Keratinocyte (primary cell): ENCODE results near the gene PDIA6. TPM values are rescaled to one million over a fixed set of nuclear protein-coding genes. Genes with fewer than 3 reads are reported as not detected.
A peak's percentile ranks its signal among the peaks of the same experiment; 100 is the strongest.

Experiments used
- DNase-seq: peaks from one replicate; pipeline ENCODE4 v3.0.0-alpha.2; 2011; ENCODE audit warnings: low read depth, missing footprints, low spot score
- FAIRE-seq: peaks from 2 replicates; lab custom pipeline; 2011; peaks lifted over from hg19 to GRCh38; lab: Jason Lieb, UNC
- H2AFZ ChIP-seq: 2 replicates; pipeline ENCODE4 v1.6.0; 2012; ENCODE audit warnings: low read length, control low read depth, inconsistent platforms; ENCODE audit not compliant: control insufficient read depth
- H3K27ac ChIP-seq: 2 replicates; pipeline ENCODE4 v1.5.1; 2011; ENCODE audit warnings: low read length; ENCODE audit not compliant: control insufficient read depth, insufficient read depth
- H3K27me3 ChIP-seq: 3 replicates; pipeline ENCODE4 v1.6.0; 2011; ENCODE audit warnings: low read length; ENCODE audit not compliant: control insufficient read depth, insufficient read depth; ENCODE audit errors: extremely low read depth
- H3K36me3 ChIP-seq, 2 experiments: 2 replicates in 1 of 2; 3 replicates in 1 of 2; pipeline ENCODE4 v1.5.1; 2011; ENCODE audit warnings: low read length in 2 of 2, mild to moderate bottlenecking in 1 of 2; ENCODE audit not compliant: control insufficient read depth in 2 of 2, insufficient read depth in 2 of 2; ENCODE audit errors: extremely low read depth in 1 of 2
- H3K4me1 ChIP-seq: 3 replicates; pipeline ENCODE4 v1.5.1; 2011; ENCODE audit warnings: low read length; ENCODE audit not compliant: control insufficient read depth, insufficient read depth; ENCODE audit errors: extremely low read depth
- H3K4me2 ChIP-seq: 3 replicates; pipeline ENCODE4 v1.6.0; 2011; ENCODE audit warnings: low read depth, low read length; ENCODE audit not compliant: control insufficient read depth, insufficient read depth; ENCODE audit errors: extremely low read depth
- H3K4me3 ChIP-seq, 3 experiments: fragments of 200-600 bp in 1 of 3; sonication (generic) in 1 of 3; 2 replicates in 2 of 3; 3 replicates in 1 of 3; pipeline ENCODE4 v1.5.1; 2011 to 2016; ENCODE audit warnings: low read length in 3 of 3, mild to moderate bottlenecking in 3 of 3, control low read depth in 2 of 3, inconsistent platforms in 1 of 3, low read depth in 1 of 3, mixed read lengths in 1 of 3, mixed run types in 1 of 3, moderate library complexity in 1 of 3; ENCODE audit not compliant: control insufficient read depth in 2 of 3, insufficient read depth in 2 of 3; ENCODE audit errors: extremely low read depth in 1 of 3
- H3K79me2 ChIP-seq: 2 replicates; pipeline ENCODE4 v1.6.0; 2012; ENCODE audit warnings: low read length; ENCODE audit not compliant: control insufficient read depth, insufficient read depth
- H3K9ac ChIP-seq: 3 replicates; pipeline ENCODE4 v1.6.0; 2011; ENCODE audit warnings: low read length; ENCODE audit not compliant: control insufficient read depth, insufficient read depth; ENCODE audit errors: extremely low read depth
- H3K9me1 ChIP-seq: 3 replicates; pipeline ENCODE4 v1.6.0; 2011; ENCODE audit warnings: low read length; ENCODE audit not compliant: control insufficient read depth, insufficient read depth; ENCODE audit errors: extremely low read depth
- H3K9me3 ChIP-seq: 2 replicates; pipeline ENCODE4 v1.5.1; 2012; ENCODE audit warnings: low read depth, low read length; ENCODE audit not compliant: control insufficient read depth
- H4K20me1 ChIP-seq: 3 replicates; pipeline ENCODE4 v1.6.0; 2011; ENCODE audit warnings: low read length; ENCODE audit not compliant: control insufficient read depth, insufficient read depth; ENCODE audit errors: extremely low read depth
- EZH2 ChIP-seq: IDR thresholded peaks from one replicate; pipeline ENCODE4 v1.6.1; 2012; ENCODE audit warnings: inconsistent platforms, mild to moderate bottlenecking, low read length, moderate library complexity
- dilution Hi-C: fragments of 300-500 bp; cut with MboI; formaldehyde crosslinking; loops from one replicate; pipeline ENCODE4 v1.7.0; 2020; ENCODE audit warnings: low sequenced_read_pairs; ENCODE audit not compliant: extremely low pct_ligation_motif_present
- polyA minus RNA-seq, 3 experiments: library from RNA; depleted of rRNA, polyadenylated mRNA; stranded (reverse); fragments of >200 nt; gene quantifications; 1 replicate in 1 of 3; 2 replicates in 1 of 3; 3 replicates in 1 of 3; pipeline ENCODE4 v1.2.3, GENCODE V29; 2011
- polyA plus RNA-seq, 5 experiments: library from polyadenylated mRNA; depleted of rRNA in 3 of 5; stranded (reverse) in 3 of 5; stranded (forward) in 1 of 5; unstranded in 1 of 5; fragments of >200 nt; gene quantifications; 1 replicate in 1 of 5; 2 replicates in 3 of 5; 3 replicates in 1 of 5; pipeline versions ENCODE4 v1.2.1 to v1.2.3, GENCODE V29; 2011 to 2012; ENCODE audit warnings: missing spikeins in 2 of 5, low read depth in 1 of 5, low replicate concordance in 1 of 5
- TF ChIP-seq, protein P1 (sequence below), 3 experiments: IDR thresholded peaks in 1 of 3; conservative IDR thresholded peaks in 1 of 3; optimal IDR thresholded peaks in 1 of 3; 2 replicates in 2 of 3; 3 replicates in 1 of 3; pipeline versions ENCODE3 to v1.5.1; 2011; ENCODE audit warnings: low read length in 3 of 3, mild to moderate bottlenecking in 3 of 3, moderate library complexity in 2 of 3, control low read depth in 1 of 3, inconsistent platforms in 1 of 3; ENCODE audit not compliant: insufficient read depth in 2 of 3; ENCODE audit errors: extremely low read depth in 1 of 3

The PDIA6 gene
- polyA plus RNA-seq: 173 to 351 TPM (median 310 TPM) in 3 replicates
- polyA plus RNA-seq (2011; ENCODE audit: low read depth): 222 TPM
- polyA plus RNA-seq (2011; cell fraction: cytosol; rRNA removed): 143 and 153 TPM in 2 replicates
- polyA plus RNA-seq (2011; cell fraction: nucleus; rRNA removed): 261 and 373 TPM in 2 replicates
- polyA plus RNA-seq (2012; ENCODE audit: low replicate concordance): 129 and 307 TPM in 2 replicates
- polyA minus RNA-seq: 69.8 to 177 TPM (median 92.2 TPM) in 3 replicates
- 101 TPM for polyA minus RNA-seq (2011; cell fraction: cytosol; rRNA and poly(A)+ RNA removed)
- 117 and 185 TPM in 2 replicates for polyA minus RNA-seq (2011; cell fraction: nucleus; rRNA and poly(A)+ RNA removed)

DNA sequence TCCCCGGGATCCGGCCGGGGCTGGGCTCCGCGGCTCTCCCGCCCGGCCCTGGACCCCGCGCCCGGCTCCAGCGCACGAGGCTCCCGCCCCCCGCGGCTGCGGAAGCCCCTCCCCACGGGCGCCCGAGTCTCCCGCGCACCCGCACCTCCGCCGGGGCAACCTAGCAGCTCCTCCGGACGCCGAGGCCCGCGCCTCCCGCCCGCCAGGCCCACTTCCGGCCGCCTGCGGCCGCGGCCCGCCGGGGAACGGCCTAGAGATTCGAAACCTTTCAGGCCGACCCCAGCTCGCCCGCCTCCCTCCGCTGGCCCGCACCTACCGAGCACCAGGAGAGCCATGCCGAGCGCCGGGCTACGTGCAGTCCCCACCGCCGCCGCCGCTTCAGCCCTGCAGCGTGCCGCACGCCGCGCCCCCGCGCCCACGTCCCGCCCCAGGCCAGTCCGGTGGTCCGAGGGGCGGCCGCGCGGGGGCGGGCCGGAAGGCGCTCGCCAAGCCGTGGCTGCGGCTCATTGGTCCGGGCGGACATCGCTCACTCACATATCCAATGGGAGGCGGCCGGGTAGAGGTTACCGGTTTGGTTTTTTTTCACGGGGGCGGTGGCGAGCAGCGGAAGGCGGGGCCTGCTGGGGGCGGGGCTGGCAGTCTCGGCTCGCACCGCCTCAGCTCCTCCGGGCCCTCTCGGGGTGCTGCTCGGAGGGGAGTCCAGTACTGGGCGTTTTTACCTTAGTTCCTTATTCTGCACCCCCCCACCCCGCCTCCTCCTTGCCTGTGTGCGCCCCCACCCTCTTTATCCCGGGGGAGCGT, at the start of gene PDIA6:
PDIA6 (minus strand) TSS at position 424 of the 801 bp plus-strand sequence; CDS start at position 335, 89 bp downstream.
- Histone ChIP-seq H3K9me1 (no peaks in the 10 kb centered on the region), H4K20me1 (peaks cover 12% of the 10 kb centered on the region), H3K4me1 (peaks cover 17% of the 10 kb centered on the region), H2AFZ (peak within 1 kb of the TSS; percentile 79), H3K4me2 (peak within 1 kb of the TSS; percentile 95), H3K27ac (peak within 1 kb of the TSS; percentile 74), H3K9me3 (no peaks in the 10 kb centered on the region), H3K36me3 (peaks cover 0 to 18% of the 10 kb centered on the region in 2 experiments), H3K27me3 (peaks cover 8% of the 10 kb centered on the region), H3K79me2 (peaks cover 50% of the 10 kb centered on the region), H3K4me3 (peak within 1 kb of the TSS; percentile 65 to 88 (median 80)), H3K9ac (peak within 1 kb of the TSS; percentile 94)
- FAIRE-seq: no peak
- TF ChIP-seq, protein P1, sequence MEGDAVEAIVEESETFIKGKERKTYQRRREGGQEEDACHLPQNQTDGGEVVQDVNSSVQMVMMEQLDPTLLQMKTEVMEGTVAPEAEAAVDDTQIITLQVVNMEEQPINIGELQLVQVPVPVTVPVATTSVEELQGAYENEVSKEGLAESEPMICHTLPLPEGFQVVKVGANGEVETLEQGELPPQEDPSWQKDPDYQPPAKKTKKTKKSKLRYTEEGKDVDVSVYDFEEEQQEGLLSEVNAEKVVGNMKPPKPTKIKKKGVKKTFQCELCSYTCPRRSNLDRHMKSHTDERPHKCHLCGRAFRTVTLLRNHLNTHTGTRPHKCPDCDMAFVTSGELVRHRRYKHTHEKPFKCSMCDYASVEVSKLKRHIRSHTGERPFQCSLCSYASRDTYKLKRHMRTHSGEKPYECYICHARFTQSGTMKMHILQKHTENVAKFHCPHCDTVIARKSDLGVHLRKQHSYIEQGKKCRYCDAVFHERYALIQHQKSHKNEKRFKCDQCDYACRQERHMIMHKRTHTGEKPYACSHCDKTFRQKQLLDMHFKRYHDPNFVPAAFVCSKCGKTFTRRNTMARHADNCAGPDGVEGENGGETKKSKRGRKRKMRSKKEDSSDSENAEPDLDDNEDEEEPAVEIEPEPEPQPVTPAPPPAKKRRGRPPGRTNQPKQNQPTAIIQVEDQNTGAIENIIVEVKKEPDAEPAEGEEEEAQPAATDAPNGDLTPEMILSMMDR (optimal IDR thresholded peaks at IDR 0.05 in 1 of 3, IDR thresholded peaks at IDR 0.05 in 1 of 3, conservative IDR thresholded peaks at IDR 0.05 in 1 of 3; ENCODE audit: extremely low read depth in 1 of 3, insufficient read depth in 2 of 3, low read length in 3 of 3): no peak
- TF ChIP-seq EZH2: no peak
- dilution Hi-C loops: no loop called here
- peak; percentile 60 for DNase-seq

- no peak overlapping the region for H3K27ac ChIP-seq
- H3K9me3 ChIP-seq: no peaks in the 10 kb centered on the region
- H3K9me1 ChIP-seq: no peaks in the 10 kb centered on the region
- H3K4me3 ChIP-seq: no peak overlapping the region
- H3K79me2 ChIP-seq: no peaks in the 10 kb centered on the region
- no peaks in the 10 kb centered on the region for H3K4me1 ChIP-seq
- FAIRE-seq (no peak), DNase-seq (no peak)
- TF ChIP-seq, protein P1 (optimal IDR thresholded peaks at IDR 0.05 in 1 of 3, IDR thresholded peaks at IDR 0.05 in 1 of 3, conservative IDR thresholded peaks at IDR 0.05 in 1 of 3; ENCODE audit: extremely low read depth in 1 of 3, insufficient read depth in 2 of 3, low read length in 3 of 3): no peak
- TF ChIP-seq EZH2: no peak
- H2AFZ ChIP-seq: no peak overlapping the region
- no peak overlapping the region for H3K9ac ChIP-seq
- H3K27me3 ChIP-seq: peaks cover 17% of the 10 kb centered on the region
- no peaks in the 10 kb centered on the region for H3K36me3 ChIP-seq
- H4K20me1 ChIP-seq: no peaks in the 10 kb centered on the region
- dilution Hi-C loops: no loop called here
- no peak overlapping the region for H3K4me2 ChIP-seq
Observed at GRCh38 chr2:10862330-10862729, 49.7 kb upstream of the PDIA6 start.
